Natural killer cell treated with Interleukin-12 subunit alpha and Interleukin-12 subunit beta and Interleukin-15 and Interleukin-18, amount 100 ng/mL, for 72 hours (primary cell): ENCODE results near the gene SPOCK2. TPM values are rescaled to one million over a fixed set of nuclear protein-coding genes. Genes with fewer than 3 reads are reported as not detected.
"Not testable (repeated sequence)": the region's sequence is repeated elsewhere in the genome, so short reads cannot be mapped to it uniquely, and the experiment has no call there.

Source experiments
- ATAC-seq, 2 donors: fragments of 150-1000 bp; cut with Tn5 transposase in 1 of 2; sonication (Bioruptor Pico), chemical (Tn5 transposase) in 1 of 2; 2 replicates each; pipeline ENCODE4 v1.10.0; 2021
- DNase-seq: peaks from one replicate; pipeline ENCODE4 v3.0.0; 2022; ENCODE audit warnings: low spot score
- H3K27ac Mint-ChIP-seq, 2 donors: 1 replicate in 1 of 2; 2 replicates in 1 of 2; pipeline ENCODE4 v1.8.0; 2022; ENCODE audit warnings: mixed read lengths in 2 of 2, mild to moderate bottlenecking in 1 of 2, moderate library complexity in 1 of 2
- H3K27me3 Mint-ChIP-seq, 2 donors: 1 replicate in 1 of 2; 2 replicates in 1 of 2; pipeline ENCODE4 v1.8.0; 2022; ENCODE audit warnings: mixed read lengths in 2 of 2
- H3K36me3 Mint-ChIP-seq: one replicate; pipeline ENCODE4 v1.8.0; 2022; ENCODE audit warnings: mixed read lengths
- H3K4me1 Mint-ChIP-seq, 2 donors: 1 replicate in 1 of 2; 2 replicates in 1 of 2; pipeline ENCODE4 v1.8.0; 2022; ENCODE audit warnings: low read depth in 2 of 2, mixed read lengths in 2 of 2, mild to moderate bottlenecking in 1 of 2
- H3K4me3 Mint-ChIP-seq: one replicate; pipeline ENCODE4 v1.8.0; 2022; ENCODE audit warnings: mixed read lengths
- H3K9me3 Mint-ChIP-seq: 2 replicates; pipeline ENCODE4 v1.8.0; 2022; ENCODE audit warnings: mixed read lengths
- total RNA-seq, 2 donors: library from RNA; stranded (reverse); gene quantifications; one replicate each; pipeline ENCODE4 v1.2.3, GENCODE V29; 2022

The SPOCK2 gene
- total RNA-seq, 2 donors from 2014 or later = 24.9 to 25.9 TPM

- H3K27me3 Mint-ChIP-seq = peaks cover 0 to 4% of the 10 kb centered on the region in 2 donors
- H3K36me3 Mint-ChIP-seq = no peaks in the 10 kb centered on the region
- no peaks in the 10 kb centered on the region for H3K9me3 Mint-ChIP-seq
- no peaks in the 10 kb centered on the region for H3K4me1 Mint-ChIP-seq
- DNase-seq (no peak), ATAC-seq (no peak)
- H3K4me3 Mint-ChIP-seq = no peak overlapping the region
- no peak overlapping the region for H3K27ac Mint-ChIP-seq
Measured at GRCh38 chr10:72038458-72039001, 49.8 kb downstream of the SPOCK2 start.

- Mint-ChIP-seq H3K27me3 (peaks cover 0 to 4% of the 10 kb centered on the region in 2 donors), H3K9me3 (no peaks in the 10 kb centered on the region), H3K4me1 (no peaks in the 10 kb centered on the region), H3K4me3 (no peak overlapping the region), H3K27ac (no peak overlapping the region), H3K36me3 (no peaks in the 10 kb centered on the region)
- DNase-seq (no peak), ATAC-seq (no peak)
Measured at GRCh38 chr10:72037811-72038210, 50.5 kb downstream of the SPOCK2 start.

DNA sequence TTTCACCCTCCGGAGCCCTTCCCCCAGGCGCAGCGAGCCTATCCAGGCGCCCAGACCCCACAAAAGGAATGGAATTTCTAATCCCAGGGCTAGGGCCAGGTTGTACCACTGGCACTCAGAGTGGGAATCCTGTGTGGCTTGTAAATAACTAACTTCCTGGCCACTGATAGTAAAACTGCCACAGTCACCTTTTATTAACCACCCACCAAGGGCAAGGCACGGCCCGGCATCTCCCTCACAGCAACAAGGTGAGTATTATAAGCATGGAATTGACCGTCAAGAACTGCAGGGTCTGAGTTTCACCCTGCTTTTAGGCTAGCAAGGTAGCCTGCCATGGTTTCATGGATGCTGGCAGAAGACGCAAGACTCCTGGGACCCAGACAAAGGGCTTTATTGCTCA is 51.1 kb downstream of the SPOCK2 start:
- H3K27me3 Mint-ChIP-seq = peaks cover 0 to 4% of the 10 kb centered on the region in 2 donors
- H3K9me3 Mint-ChIP-seq = no peaks in the 10 kb centered on the region
- ATAC-seq = no peak
- H3K27ac Mint-ChIP-seq = no peak overlapping the region
- no peak overlapping the region for H3K4me3 Mint-ChIP-seq
- DNase-seq = no peak
- H3K4me1 Mint-ChIP-seq = no peaks in the 10 kb centered on the region
- H3K36me3 Mint-ChIP-seq = no peaks in the 10 kb centered on the region

DNA sequence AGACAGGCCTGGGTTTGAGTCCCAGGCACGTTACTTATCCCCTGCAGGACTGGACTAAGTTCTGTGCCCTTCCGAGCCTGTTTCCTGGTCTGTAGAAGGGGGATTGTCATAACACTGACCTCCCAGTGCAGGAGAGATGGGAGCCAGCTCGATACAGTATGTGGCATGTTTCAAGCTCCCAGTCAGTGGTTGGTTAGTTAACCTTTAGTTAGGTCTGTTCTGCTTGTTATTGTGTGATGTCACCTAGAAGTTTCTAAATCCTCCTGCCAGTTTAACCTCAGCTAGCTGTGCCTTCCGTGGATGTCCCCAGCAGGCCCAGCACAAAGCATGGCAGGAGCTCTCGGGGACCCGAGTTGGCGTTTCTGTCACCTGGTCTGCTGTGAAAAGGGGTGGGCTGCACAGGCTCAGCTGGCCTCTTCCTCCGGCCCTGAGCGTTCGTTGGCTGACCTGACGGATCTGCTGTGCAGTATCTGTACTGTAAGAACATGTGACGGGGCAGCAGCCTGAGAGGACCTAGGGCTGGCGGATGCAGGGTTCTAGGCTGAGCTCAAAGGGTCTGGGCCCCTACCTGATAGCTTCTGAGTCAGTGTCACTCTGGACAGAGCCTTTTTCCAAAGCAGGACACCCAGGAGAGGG is 53.0 kb downstream of the SPOCK2 start:
- ATAC-seq (no peak), DNase-seq (no peak)
- Mint-ChIP-seq H3K4me3 (no peak overlapping the region), H3K36me3 (no peaks in the 10 kb centered on the region), H3K9me3 (no peaks in the 10 kb centered on the region), H3K27me3 (peaks cover 0 to 6% of the 10 kb centered on the region in 2 donors), H3K27ac (no peak overlapping the region), H3K4me1 (no peaks in the 10 kb centered on the region)

GRCh38 chr10:72034761-72035160 is 53.6 kb downstream of the SPOCK2 start:
- H3K27me3 Mint-ChIP-seq = peaks cover 0 to 7% of the 10 kb centered on the region in 2 donors
- no peak overlapping the region for H3K4me3 Mint-ChIP-seq
- H3K4me1 Mint-ChIP-seq = no peaks in the 10 kb centered on the region
- no peaks in the 10 kb centered on the region for H3K9me3 Mint-ChIP-seq
- H3K27ac Mint-ChIP-seq = no peak overlapping the region
- H3K36me3 Mint-ChIP-seq = no peaks in the 10 kb centered on the region
- ATAC-seq (no peak), DNase-seq (no peak)

DNA sequence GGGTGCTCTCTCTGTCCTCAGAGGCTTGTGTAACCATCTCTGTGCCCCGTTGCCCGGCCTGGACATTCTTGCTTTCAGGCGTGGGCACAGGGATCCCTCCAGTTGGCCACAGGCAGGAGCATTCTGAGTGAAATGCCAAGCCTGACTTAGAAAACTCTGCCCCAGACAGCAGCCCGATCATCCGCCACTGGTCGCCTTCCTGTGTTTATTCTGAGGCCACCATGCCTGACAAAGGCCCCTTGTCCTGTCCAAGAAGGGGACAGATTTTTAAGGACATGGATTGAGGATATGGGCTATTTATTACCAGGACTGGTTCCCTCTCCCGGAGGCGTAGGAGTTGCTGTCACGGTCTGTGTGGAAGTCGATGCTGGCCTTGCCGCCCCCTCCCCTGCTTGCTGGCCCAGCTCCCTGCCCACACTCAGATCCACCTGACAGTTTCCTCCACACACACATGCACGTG is 54.3 kb downstream of the SPOCK2 start:
- no peaks in the 10 kb centered on the region for H3K36me3 Mint-ChIP-seq
- no peak overlapping the region for H3K27ac Mint-ChIP-seq
- peaks cover 0 to 9% of the 10 kb centered on the region in 2 donors for H3K27me3 Mint-ChIP-seq
- no peak for DNase-seq
- no peak for ATAC-seq
- H3K4me1 Mint-ChIP-seq = no peaks in the 10 kb centered on the region
- no peaks in the 10 kb centered on the region for H3K9me3 Mint-ChIP-seq
- no peak overlapping the region for H3K4me3 Mint-ChIP-seq

DNA sequence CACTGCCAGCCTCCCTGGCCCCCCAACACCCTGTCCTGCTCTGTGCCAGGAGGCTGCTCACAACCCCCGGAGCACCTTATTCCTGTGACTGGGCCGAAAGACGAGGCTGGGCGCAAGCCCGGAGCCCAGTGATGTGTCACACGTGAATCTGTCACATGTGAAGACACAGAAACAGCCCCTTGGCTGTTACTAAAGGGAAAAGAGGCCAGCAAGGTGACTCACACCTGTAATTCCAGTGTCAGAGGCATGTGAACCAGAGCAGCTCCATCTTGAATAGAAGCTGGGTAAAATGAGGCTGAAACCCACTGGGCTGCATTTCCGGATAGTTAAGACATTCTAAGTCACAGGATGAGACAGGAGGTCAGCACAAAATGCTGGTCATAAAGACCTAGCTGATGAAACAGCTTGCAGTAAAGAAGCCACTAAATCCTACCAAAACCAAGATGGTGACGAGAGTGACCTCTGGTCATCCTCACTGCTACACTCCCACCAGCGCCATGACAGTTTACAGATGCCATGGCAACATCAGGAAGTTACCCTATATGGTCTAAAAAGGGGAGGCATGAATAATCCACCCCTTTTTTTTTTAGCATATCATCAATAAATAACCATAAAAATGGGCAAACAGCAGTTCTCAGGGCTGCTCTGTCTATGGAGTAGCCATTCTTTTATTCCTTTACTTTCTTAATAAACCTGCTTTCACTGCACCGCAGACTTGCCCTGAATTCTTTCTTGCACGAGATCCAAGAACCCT is 55.8 kb downstream of the SPOCK2 start:
- ATAC-seq, DNase-seq, H3K27ac Mint-ChIP-seq, H3K4me1 Mint-ChIP-seq, H3K36me3 Mint-ChIP-seq, H3K9me3 Mint-ChIP-seq, H3K4me3 Mint-ChIP-seq: not testable (repeated sequence)
- H3K27me3 Mint-ChIP-seq = peaks cover 0 to 13% of the 10 kb centered on the region in 2 donors

DNA sequence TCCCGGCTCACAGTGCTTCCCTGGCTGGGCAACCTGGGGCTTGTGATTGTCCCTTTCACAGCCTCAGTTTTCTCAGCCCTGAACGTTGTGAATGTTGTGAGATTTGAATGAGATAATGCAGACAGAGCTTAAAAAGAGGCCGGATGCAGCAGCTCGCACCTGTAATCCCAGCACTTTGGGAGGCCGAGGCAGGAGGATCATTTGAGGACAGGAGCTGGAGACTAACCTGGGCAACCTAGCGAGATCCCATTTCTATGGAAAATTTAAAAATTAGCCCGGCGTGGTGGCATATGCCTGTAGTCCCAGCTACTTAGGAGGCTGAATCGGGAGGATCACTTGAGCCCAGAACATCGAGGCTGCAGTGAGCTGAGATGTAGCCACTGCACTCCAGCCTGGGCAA is 56.6 kb downstream of the SPOCK2 start:
- DNase-seq = no peak
- no peaks in the 10 kb centered on the region for H3K9me3 Mint-ChIP-seq
- no peaks in the 10 kb centered on the region for H3K4me1 Mint-ChIP-seq
- no peak overlapping the region for H3K4me3 Mint-ChIP-seq
- H3K27me3 Mint-ChIP-seq = peaks cover 0 to 13% of the 10 kb centered on the region in 2 donors
- ATAC-seq = no peak
- no peaks in the 10 kb centered on the region for H3K36me3 Mint-ChIP-seq
- H3K27ac Mint-ChIP-seq = no peak overlapping the region

DNA sequence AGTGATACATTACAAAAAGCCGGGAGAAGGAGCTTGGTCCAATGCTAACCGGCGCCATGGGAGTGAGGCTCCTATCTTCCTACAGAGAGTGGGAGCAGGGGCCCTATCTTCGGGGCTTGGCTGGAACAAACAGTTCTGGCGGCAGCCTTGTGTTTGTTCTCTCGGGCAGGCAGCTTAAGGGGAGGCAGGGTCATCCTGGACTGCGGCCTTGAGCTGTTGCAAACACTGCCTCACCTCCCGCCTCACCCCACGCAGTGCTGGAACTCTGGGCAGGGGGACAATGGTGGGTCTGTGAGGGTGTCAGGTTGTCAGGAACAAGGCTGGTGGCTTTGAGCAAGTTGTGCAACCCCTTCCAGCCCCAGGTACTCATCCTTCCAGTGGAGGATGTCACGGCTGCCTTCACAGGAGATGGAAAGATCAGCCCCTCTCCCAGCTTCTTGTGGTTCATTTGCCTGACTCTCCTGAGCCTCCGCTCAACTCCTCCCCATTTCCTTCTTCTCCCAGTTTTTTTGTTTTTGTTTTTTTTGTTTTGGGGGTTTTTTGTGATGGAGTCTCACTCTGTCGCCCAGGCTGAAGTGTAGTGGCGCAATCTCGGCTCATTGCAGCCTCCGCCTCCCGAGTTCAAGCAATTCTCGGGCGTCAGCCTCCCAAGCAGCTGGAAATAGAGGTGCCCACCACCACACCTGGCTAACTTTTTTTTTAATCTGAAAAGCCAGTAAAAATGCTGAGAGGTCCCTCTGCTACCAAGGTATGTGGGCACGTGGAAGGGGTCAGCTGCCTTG is 57.4 kb downstream of the SPOCK2 start:
- Mint-ChIP-seq H3K27ac (no peak overlapping the region), H3K4me3 (no peak overlapping the region), H3K27me3 (peaks cover 0 to 11% of the 10 kb centered on the region in 2 donors), H3K9me3 (no peaks in the 10 kb centered on the region), H3K4me1 (no peaks in the 10 kb centered on the region), H3K36me3 (no peaks in the 10 kb centered on the region)
- no peak for ATAC-seq
- no peak for DNase-seq

DNA sequence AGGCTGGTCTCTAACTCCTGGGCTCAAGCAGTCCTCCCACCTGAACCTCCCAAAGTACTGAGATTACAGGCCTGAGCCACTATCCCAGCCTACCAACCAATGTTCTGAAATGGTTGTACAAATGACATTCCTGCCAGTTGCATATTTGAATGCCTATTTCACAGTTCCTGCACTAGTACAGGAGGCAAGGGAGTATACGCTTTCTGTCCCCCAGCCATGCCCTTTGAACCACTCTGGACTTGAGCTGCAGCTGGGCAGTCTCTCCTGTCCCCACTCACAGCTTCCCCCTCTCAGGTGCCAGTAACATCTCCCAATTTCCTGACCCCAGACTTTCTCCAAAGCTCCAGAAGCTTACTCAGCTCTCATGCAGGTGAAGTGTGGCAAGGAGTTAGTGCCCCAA is 58.9 kb downstream of the SPOCK2 start:
- Mint-ChIP-seq H3K36me3 (no peaks in the 10 kb centered on the region), H3K9me3 (no peaks in the 10 kb centered on the region), H3K27me3 (peaks cover 0 to 15% of the 10 kb centered on the region in 2 donors), H3K27ac (no peak overlapping the region), H3K4me3 (no peak overlapping the region), H3K4me1 (no peaks in the 10 kb centered on the region)
- ATAC-seq (no peak), DNase-seq (no peak)

DNA sequence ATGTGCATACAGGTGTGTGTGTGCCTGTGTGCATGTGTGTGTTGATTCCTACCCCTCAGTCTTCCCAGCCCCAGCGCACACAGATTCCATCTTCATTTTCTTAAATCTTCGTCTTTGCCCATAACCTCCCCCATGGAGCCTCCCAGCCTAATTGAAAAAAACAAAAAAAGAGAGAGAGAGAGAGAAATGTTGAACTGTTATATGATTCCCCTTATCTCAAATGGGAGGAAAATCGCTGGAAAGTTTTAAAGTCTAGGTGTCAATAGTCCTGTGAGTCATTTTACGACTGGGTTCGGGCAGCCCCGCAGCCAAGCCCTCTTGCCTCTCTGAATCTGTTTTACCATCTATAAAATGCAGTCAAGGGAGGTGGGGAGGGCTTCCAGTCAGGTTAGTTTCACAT is 60.9 kb downstream of the SPOCK2 start:
- DNase-seq (no peak), ATAC-seq (no peak)
- Mint-ChIP-seq H3K4me3 (no peak overlapping the region), H3K27ac (no peak overlapping the region), H3K36me3 (no peaks in the 10 kb centered on the region), H3K27me3 (peaks cover 0 to 14% of the 10 kb centered on the region in 2 donors), H3K9me3 (no peaks in the 10 kb centered on the region), H3K4me1 (no peaks in the 10 kb centered on the region)

DNA sequence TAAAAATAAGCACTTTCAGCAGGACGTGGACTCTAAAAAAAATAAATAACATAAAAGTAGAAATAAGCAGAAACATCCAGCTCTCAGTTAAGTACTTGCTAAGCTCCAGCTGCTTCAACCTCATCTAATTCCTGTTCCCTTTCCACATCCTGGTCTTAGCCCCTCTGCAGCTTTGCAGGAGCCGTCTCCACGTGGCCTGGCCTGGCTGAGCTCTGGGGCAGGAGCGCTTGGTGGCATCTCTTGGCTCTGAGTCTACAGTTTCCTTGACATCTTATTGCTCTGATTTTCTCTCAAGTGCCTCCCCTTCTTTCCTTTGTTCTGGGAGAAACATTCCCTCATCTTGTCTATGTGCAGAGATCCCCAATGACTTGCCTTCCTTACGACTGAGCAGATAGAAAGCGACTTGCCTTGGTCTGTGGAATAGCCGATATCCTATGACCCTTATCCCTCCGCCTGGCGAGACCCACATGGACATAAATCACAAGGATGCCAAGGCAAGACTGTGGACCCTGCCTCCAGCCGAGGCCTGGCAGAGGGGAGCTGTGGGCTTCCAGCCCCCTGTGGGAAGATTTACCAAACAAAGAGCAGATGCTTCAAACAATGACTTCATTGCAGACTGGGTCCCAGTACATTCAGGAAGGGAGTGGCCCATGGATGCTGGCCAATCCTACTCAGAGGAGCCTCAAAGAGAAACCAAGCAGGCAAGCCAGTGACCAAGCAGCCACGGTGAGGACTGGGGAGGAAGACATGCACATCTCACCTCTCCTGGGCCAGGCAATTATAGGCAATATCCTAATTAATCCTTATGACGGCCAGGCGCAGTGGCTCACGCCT is 61.9 kb downstream of the SPOCK2 start:
- Mint-ChIP-seq H3K4me3 (no peak overlapping the region), H3K4me1 (no peaks in the 10 kb centered on the region), H3K27ac (no peak overlapping the region), H3K36me3 (no peaks in the 10 kb centered on the region), H3K27me3 (peaks cover 0 to 14% of the 10 kb centered on the region in 2 donors), H3K9me3 (no peaks in the 10 kb centered on the region)
- ATAC-seq = peak in 1 of 2 donors; percentile 33
- DNase-seq = no peak

DNA sequence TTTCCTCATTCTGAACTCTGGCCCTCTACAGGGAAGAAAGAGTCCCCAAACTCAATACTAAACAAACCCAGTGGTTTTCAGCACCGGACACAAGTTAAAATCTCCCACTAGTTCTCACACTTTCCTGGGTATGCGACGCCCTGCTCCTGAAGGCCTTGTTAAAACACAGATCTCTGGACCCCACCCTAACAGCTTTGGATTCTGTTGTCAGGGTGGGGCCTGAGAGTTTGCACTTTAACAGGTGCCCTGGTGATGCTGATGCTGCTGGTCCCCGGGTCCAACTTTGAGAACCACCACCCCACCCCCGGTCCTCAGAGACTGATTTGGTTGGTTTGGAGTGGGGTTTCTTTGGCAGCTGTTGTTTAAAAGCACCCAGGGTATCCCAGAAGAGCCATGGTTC is 62.5 kb downstream of the SPOCK2 start:
- Mint-ChIP-seq H3K9me3 (no peaks in the 10 kb centered on the region), H3K4me3 (no peak overlapping the region), H3K27ac (no peak overlapping the region), H3K36me3 (no peaks in the 10 kb centered on the region), H3K4me1 (peaks cover 5 to 6% of the 10 kb centered on the region in 2 donors), H3K27me3 (peaks cover 6 to 20% of the 10 kb centered on the region in 2 donors)
- no peak for DNase-seq
- ATAC-seq = no peak
